ENCODE results near the gene C2orf69.

C2orf69 gene

GRCh38 chr2:199916980-199917379 is 5.9 kb downstream of the C2orf69 start:
- DNase-seq, result no peak

GRCh38 chr2:199922856-199923255 is 11.8 kb downstream of the C2orf69 start:
- no peak for DNase-seq

GRCh38 chr2:199923924-199924323 is 12.8 kb downstream of the C2orf69 start:
- DNase-seq, result no peak

- DNase-seq, result no peak
Observed at GRCh38 chr2:199926806-199927205, 15.7 kb downstream of the C2orf69 start.

- no peak for DNase-seq
Observed at GRCh38 chr2:199928226-199928625, 17.1 kb downstream of the C2orf69 start.

- DNase-seq, result no peak
Observed at GRCh38 chr2:199928626-199929025, 17.5 kb downstream of the C2orf69 start.

GRCh38 chr2:199929262-199929661 is 18.2 kb downstream of the C2orf69 start:
- DNase-seq, result no peak

- no peak for DNase-seq
Observed at GRCh38 chr2:199932312-199932855, 21.3 kb downstream of the C2orf69 start.

GRCh38 chr2:199933466-199933865 is 22.4 kb downstream of the C2orf69 start:
- DNase-seq, result no peak

GRCh38 chr2:199936554-199936953 is 25.5 kb downstream of the C2orf69 start:
- no peak for DNase-seq

- peak; percentile 30 for DNase-seq
Observed at GRCh38 chr2:199940373-199940772, 29.3 kb downstream of the C2orf69 start.

- DNase-seq, result no peak
Observed at GRCh38 chr2:199943373-199943772, 32.3 kb downstream of the C2orf69 start.

GRCh38 chr2:199946196-199946595 is 35.1 kb downstream of the C2orf69 start:
- no peak for DNase-seq

- no peak for DNase-seq
Observed at GRCh38 chr2:199946836-199947235, 35.7 kb downstream of the C2orf69 start.

GRCh38 chr2:199950396-199950795 is 39.3 kb downstream of the C2orf69 start:
- no peak for DNase-seq

- DNase-seq, result no peak
Observed at GRCh38 chr2:199951023-199951422, 39.9 kb downstream of the C2orf69 start.

GRCh38 chr2:199955007-199955338 is 43.9 kb downstream of the C2orf69 start:
- DNase-seq, result peak; percentile 71

GRCh38 chr2:199955339-199956061 is 44.4 kb downstream of the C2orf69 start, which contains the start of the genes MAIP1 and TYW5:
MAIP1 (plus strand) TSS chr2:199955582; CDS start chr2:199955799, 217 bp downstream.
TYW5 (minus strand) TSS chr2:199955491; CDS start chr2:199955470, 21 bp downstream.
- peak; percentile 87 for DNase-seq

- no peak for DNase-seq
Observed at GRCh38 chr2:199956062-199956380, 44.9 kb downstream of the C2orf69 start.

- DNase-seq, result no peak
Observed at GRCh38 chr2:199958014-199958413, 46.9 kb downstream of the C2orf69 start.

- no peak for DNase-seq
Observed at GRCh38 chr2:199962203-199962602, 51.1 kb downstream of the C2orf69 start.

GRCh38 chr2:199966405-199966804 is 55.3 kb downstream of the C2orf69 start:
- DNase-seq, result no peak

GRCh38 chr2:199966976-199967375 is 55.9 kb downstream of the C2orf69 start:
- DNase-seq, result no peak

GRCh38 chr2:199968126-199968525 is 57.0 kb downstream of the C2orf69 start:
- DNase-seq, result no peak

- no peak for DNase-seq
Observed at GRCh38 chr2:199972088-199972626, 61.1 kb downstream of the C2orf69 start.

All from NCI-H69 (cell line).